HL-60 (cell line): Measurements from ENCODE around the gene TRAF3IP1.
"Not testable (repeated sequence)": the region's sequence is repeated elsewhere in the genome, so short reads cannot be mapped to it uniquely, and the experiment has no call there.

Experiments used
- GABPA ChIP-seq: IDR thresholded peaks from 2 replicates; pipeline ENCODE4 v1.6.1; 2012; ENCODE audit warnings: low read depth
- POLR2AphosphoS5 ChIP-seq: IDR thresholded peaks from 2 replicates; pipeline ENCODE4 v1.6.1; 2012; ENCODE audit warnings: low read depth
- TF ChIP-seq, protein P1 (sequence below): IDR thresholded peaks from one replicate; pipeline ENCODE4 v1.5.1; 2011; ENCODE audit warnings: low read length, control low read depth, inconsistent platforms; ENCODE audit not compliant: insufficient read depth
- TF ChIP-seq, protein P2 (sequence below): IDR thresholded peaks from 2 replicates; pipeline ENCODE4 v1.6.1; 2012; ENCODE audit warnings: low read depth; ENCODE audit not compliant: insufficient replicate concordance

DNA sequence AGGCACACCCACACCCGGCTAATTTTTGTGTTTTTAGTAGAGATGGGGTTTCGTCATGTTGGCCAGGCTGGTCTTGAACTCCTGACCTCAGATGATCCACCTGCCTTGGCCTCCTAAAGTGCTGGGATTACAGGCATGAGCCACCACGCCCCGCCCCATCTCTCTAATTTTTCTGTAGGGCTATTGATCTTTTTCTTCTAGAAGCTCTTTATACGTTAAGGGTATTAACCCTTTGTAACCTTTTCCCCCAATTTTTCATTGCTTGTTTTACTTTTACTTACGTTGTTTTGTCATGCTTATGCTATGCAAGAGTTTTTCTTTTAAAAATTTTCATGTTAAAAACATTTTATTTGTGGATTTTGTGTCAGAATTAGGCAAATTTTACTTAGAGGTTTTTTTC lies 121.9 kb downstream of the TRAF3IP1 start:
- TF ChIP-seq, protein P1, sequence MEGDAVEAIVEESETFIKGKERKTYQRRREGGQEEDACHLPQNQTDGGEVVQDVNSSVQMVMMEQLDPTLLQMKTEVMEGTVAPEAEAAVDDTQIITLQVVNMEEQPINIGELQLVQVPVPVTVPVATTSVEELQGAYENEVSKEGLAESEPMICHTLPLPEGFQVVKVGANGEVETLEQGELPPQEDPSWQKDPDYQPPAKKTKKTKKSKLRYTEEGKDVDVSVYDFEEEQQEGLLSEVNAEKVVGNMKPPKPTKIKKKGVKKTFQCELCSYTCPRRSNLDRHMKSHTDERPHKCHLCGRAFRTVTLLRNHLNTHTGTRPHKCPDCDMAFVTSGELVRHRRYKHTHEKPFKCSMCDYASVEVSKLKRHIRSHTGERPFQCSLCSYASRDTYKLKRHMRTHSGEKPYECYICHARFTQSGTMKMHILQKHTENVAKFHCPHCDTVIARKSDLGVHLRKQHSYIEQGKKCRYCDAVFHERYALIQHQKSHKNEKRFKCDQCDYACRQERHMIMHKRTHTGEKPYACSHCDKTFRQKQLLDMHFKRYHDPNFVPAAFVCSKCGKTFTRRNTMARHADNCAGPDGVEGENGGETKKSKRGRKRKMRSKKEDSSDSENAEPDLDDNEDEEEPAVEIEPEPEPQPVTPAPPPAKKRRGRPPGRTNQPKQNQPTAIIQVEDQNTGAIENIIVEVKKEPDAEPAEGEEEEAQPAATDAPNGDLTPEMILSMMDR, result not testable (repeated sequence)
- not testable (repeated sequence) for TF ChIP-seq POLR2AphosphoS5, GABPA
- TF ChIP-seq, protein P2, sequence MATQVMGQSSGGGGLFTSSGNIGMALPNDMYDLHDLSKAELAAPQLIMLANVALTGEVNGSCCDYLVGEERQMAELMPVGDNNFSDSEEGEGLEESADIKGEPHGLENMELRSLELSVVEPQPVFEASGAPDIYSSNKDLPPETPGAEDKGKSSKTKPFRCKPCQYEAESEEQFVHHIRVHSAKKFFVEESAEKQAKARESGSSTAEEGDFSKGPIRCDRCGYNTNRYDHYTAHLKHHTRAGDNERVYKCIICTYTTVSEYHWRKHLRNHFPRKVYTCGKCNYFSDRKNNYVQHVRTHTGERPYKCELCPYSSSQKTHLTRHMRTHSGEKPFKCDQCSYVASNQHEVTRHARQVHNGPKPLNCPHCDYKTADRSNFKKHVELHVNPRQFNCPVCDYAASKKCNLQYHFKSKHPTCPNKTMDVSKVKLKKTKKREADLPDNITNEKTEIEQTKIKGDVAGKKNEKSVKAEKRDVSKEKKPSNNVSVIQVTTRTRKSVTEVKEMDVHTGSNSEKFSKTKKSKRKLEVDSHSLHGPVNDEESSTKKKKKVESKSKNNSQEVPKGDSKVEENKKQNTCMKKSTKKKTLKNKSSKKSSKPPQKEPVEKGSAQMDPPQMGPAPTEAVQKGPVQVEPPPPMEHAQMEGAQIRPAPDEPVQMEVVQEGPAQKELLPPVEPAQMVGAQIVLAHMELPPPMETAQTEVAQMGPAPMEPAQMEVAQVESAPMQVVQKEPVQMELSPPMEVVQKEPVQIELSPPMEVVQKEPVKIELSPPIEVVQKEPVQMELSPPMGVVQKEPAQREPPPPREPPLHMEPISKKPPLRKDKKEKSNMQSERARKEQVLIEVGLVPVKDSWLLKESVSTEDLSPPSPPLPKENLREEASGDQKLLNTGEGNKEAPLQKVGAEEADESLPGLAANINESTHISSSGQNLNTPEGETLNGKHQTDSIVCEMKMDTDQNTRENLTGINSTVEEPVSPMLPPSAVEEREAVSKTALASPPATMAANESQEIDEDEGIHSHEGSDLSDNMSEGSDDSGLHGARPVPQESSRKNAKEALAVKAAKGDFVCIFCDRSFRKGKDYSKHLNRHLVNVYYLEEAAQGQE, result not testable (repeated sequence)
